ENCODE results near the gene VILL. TPM values are rescaled to one million over a fixed set of nuclear protein-coding genes. Genes with fewer than 3 reads are reported as not detected.

The VILL gene
- total and polyA plus RNA-seq, 4 donors = 3.9 to 37.1 (median 13.1) TPM

- DNase-seq (peak; percentile 32 to 67), ATAC-seq (ENCODE audit: low FRiP score) (no peak)
- whole genome bisulfite sequencing, 2 donors = 87 to 91% methylated on average over 21 of the region's 21 CpGs
- Histone ChIP-seq H3K4me3 (ENCODE audit: low read length in 2 of 2) (no peak overlapping the region), H3K4me1 (ENCODE audit: control insufficient read depth in 1 of 2, insufficient read depth in 2 of 2, low read length in 2 of 2) (no peaks in the 10 kb centered on the region), H3K9me3 (ENCODE audit: control insufficient read depth, low read length) (no peaks in the 10 kb centered on the region), H3K27me3 (ENCODE audit: control insufficient read depth in 1 of 2, insufficient read depth in 2 of 2, low read length in 1 of 2) (no peaks in the 10 kb centered on the region), H3K36me3 (ENCODE audit: control insufficient read depth in 1 of 2, insufficient read depth in 2 of 2, low read length in 1 of 2) (peaks cover 3 to 6% of the 10 kb centered on the region in 2 donors), H3K27ac (ENCODE audit: low read depth in 1 of 2, low read length in 2 of 2) (no peak overlapping the region)
- intact Hi-C loops (cut with DNase I) = no loop called here
Observed at GRCh38 chr3:38011111-38011510, 20.5 kb downstream of the VILL start.

GRCh38 chr3:38015485-38015884 lies 24.9 kb downstream of the VILL start:
- Histone ChIP-seq H3K4me1 (ENCODE audit: control insufficient read depth in 1 of 2, insufficient read depth in 2 of 2, low read length in 2 of 2) (no peaks in the 10 kb centered on the region), H3K4me3 (ENCODE audit: low read length in 2 of 2) (no peak overlapping the region), H3K27ac (ENCODE audit: low read depth in 1 of 2, low read length in 2 of 2) (no peak overlapping the region), H3K36me3 (ENCODE audit: control insufficient read depth in 1 of 2, insufficient read depth in 2 of 2, low read length in 1 of 2) (peaks cover 0 to 25% of the 10 kb centered on the region in 2 donors), H3K27me3 (ENCODE audit: control insufficient read depth in 1 of 2, insufficient read depth in 2 of 2, low read length in 1 of 2) (no peaks in the 10 kb centered on the region), H3K9me3 (ENCODE audit: control insufficient read depth, low read length) (peaks cover 4% of the 10 kb centered on the region)
- ATAC-seq (ENCODE audit: low FRiP score) (no peak), DNase-seq (no peak)
- WGBS, 2 donors = 79 to 80% methylated on average over 3 of the region's 3 CpGs
- intact Hi-C loops (cut with DNase I) = no loop called here

DNA sequence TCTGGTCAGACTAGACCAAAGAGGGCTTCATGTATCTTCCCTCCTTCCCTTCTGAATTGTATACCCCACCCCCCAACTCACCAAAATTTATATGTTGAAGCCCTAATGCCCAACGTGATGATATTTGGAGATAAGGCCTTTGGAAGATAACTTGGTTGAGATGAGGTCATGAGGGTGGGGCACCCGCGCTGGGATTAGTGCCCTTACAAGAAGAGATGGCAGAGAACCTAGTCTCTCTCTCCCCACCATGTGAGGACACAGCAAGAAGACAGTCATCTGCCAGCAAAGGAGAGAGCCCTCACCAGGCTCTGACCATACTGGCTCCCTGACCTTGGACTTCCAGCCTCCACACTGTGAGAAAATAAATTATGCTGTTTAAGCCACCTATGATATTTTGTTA lies 25.4 kb downstream of the VILL start:
- no peak overlapping the region for H3K4me3 ChIP-seq (ENCODE audit: low read length in 2 of 2)
- 89 to 96% methylated on average over 3 of the region's 3 CpGs for WGBS, 2 donors
- ATAC-seq (ENCODE audit: low FRiP score) (no peak), DNase-seq (no peak)
- intact Hi-C loops (cut with DNase I) = no loop called here
- H3K36me3 ChIP-seq (ENCODE audit: control insufficient read depth in 1 of 2, insufficient read depth in 2 of 2, low read length in 1 of 2) = peaks cover 0 to 25% of the 10 kb centered on the region in 2 donors
- no peaks in the 10 kb centered on the region for H3K4me1 ChIP-seq (ENCODE audit: control insufficient read depth in 1 of 2, insufficient read depth in 2 of 2, low read length in 2 of 2)
- H3K27me3 ChIP-seq (ENCODE audit: control insufficient read depth in 1 of 2, insufficient read depth in 2 of 2, low read length in 1 of 2) = no peaks in the 10 kb centered on the region
- no peak overlapping the region for H3K27ac ChIP-seq (ENCODE audit: low read depth in 1 of 2, low read length in 2 of 2)
- peaks cover 4% of the 10 kb centered on the region for H3K9me3 ChIP-seq (ENCODE audit: control insufficient read depth, low read length)

DNA sequence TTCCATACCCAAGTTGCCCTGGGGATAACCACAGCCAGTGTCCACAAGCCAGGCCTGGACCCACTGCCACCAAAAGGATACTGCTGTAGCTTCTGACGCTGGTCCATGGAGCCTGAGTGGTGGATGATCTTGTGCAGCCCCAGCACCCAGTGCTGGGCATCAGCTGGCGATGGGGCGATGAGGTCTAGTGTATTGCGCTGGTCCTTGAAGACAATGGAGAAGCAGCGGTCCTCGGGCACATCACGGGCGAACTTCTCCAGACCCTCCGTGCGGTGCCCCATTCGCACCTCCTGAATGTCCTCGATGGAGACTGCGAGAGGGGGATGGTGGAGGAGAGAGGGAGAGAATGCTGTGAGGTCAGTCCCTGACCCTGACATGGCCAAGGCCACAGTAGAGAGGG lies 25.8 kb downstream of the VILL start:
- peak; percentile 23 to 72 for DNase-seq
- peaks cover 0 to 21% of the 10 kb centered on the region in 2 donors for H3K36me3 ChIP-seq (ENCODE audit: control insufficient read depth in 1 of 2, insufficient read depth in 2 of 2, low read length in 1 of 2)
- WGBS, 2 donors = 98 to 99% methylated on average over 13 of the region's 13 CpGs

DNA sequence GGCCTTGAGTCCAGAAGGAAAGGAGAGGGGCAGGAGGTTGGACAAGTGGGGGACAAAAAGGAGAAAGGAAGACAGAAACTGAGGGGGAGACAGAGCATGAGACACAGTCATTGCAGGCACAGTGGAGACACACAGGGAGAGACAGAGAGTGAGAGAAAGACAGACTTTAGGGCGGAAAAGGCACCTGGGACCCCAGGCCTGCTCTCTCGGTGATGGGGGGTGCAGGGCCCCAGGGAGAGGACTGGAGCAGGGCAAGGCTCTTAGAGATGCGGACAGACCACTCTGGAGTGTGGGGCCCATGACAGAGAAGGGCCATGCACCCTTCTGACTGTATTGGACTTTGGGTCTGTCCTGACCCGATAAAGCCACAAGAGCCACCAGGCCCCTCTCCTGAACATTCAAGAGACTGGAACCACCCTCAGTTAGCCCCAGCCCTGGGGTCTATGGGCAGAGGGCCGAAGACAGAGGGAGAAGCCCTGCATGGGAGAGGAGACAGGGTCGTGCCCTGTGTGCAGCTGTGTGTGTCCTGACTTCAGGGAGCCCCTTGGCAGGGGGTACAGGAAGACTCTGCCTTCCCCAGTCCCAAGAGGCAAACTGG lies 26.4 kb downstream of the VILL start:
- H3K27ac ChIP-seq (ENCODE audit: low read depth in 1 of 2, low read length in 2 of 2) = no peak overlapping the region
- H3K4me3 ChIP-seq (ENCODE audit: low read length in 2 of 2) = no peak overlapping the region
- 76 to 79% methylated on average over 6 of the region's 6 CpGs for WGBS, 2 donors
- intact Hi-C loops (cut with DNase I) = no loop called here
- no peaks in the 10 kb centered on the region for H3K27me3 ChIP-seq (ENCODE audit: control insufficient read depth in 1 of 2, insufficient read depth in 2 of 2, low read length in 1 of 2)
- no peaks in the 10 kb centered on the region for H3K4me1 ChIP-seq (ENCODE audit: control insufficient read depth in 1 of 2, insufficient read depth in 2 of 2, low read length in 2 of 2)
- peaks cover 4% of the 10 kb centered on the region for H3K9me3 ChIP-seq (ENCODE audit: control insufficient read depth, low read length)
- peaks cover 0 to 21% of the 10 kb centered on the region in 2 donors for H3K36me3 ChIP-seq (ENCODE audit: control insufficient read depth in 1 of 2, insufficient read depth in 2 of 2, low read length in 1 of 2)
- ATAC-seq (ENCODE audit: low FRiP score) (no peak), DNase-seq (no peak)

More for the DNA sequence above, 25.8 kb downstream of the VILL start:
- Histone ChIP-seq H3K4me3 (ENCODE audit: low read length in 2 of 2) (no peak overlapping the region), H3K4me1 (ENCODE audit: control insufficient read depth in 1 of 2, insufficient read depth in 2 of 2, low read length in 2 of 2) (no peaks in the 10 kb centered on the region), H3K27me3 (ENCODE audit: control insufficient read depth in 1 of 2, insufficient read depth in 2 of 2, low read length in 1 of 2) (no peaks in the 10 kb centered on the region), H3K27ac (ENCODE audit: low read depth in 1 of 2, low read length in 2 of 2) (no peak overlapping the region), H3K9me3 (ENCODE audit: control insufficient read depth, low read length) (peaks cover 4% of the 10 kb centered on the region)
- intact Hi-C loops (cut with DNase I) = no loop called here
- ATAC-seq (ENCODE audit: low FRiP score) = no peak

DNA sequence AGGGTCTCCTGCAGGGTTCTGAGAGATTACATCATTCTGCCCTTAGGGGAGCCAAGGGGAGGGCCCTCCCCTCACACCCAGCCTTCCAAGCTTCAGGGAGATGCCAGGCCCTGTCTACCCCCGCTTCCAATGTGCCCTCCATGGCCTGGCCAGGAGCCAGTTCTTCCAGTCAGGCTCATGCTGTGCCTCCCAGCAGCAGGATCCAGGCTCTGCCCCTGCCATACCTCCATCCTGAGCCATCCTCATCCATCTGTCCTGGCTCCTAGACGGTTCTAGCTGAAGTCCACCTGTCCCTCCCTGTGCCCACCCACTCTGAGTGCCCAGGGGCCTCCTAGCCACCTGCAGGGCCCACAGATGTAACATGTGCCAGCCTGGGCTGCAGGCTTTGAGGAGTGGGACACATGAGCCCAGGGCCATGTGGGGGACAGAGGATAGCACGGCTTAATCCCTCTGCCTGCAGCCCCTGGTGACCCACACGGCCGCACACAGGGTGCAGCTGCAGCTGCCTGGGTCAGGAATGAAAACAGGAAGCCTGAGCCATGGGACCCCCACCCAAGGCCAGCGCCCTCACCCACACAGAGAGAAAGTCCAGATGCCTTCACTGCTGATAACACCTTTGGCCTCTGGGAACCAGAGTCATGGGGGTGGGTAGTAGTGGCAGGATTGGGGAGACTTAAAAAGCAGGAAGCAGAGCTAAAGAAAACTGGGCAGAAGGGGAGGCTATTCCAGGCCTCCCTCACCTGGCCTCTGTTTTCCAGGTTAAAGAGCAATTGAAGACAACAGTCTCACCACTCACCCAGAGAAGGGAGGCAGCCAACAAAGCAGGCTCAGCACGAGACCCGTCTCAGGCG lies 27.1 kb downstream of the VILL start:
- no peak overlapping the region for H3K4me3 ChIP-seq (ENCODE audit: low read length in 2 of 2)
- H3K27ac ChIP-seq (ENCODE audit: low read depth in 1 of 2, low read length in 2 of 2) = no peak overlapping the region
- ATAC-seq (ENCODE audit: low FRiP score) = no peak
- peaks cover 4% of the 10 kb centered on the region for H3K9me3 ChIP-seq (ENCODE audit: control insufficient read depth, low read length)
- intact Hi-C loops (cut with DNase I) = no loop called here
- WGBS, 2 donors = 77% methylated on average over 9 of the region's 9 CpGs
- no peaks in the 10 kb centered on the region for H3K4me1 ChIP-seq (ENCODE audit: control insufficient read depth in 1 of 2, insufficient read depth in 2 of 2, low read length in 2 of 2)
- H3K36me3 ChIP-seq (ENCODE audit: control insufficient read depth in 1 of 2, insufficient read depth in 2 of 2, low read length in 1 of 2) = peaks cover 0 to 21% of the 10 kb centered on the region in 2 donors
- no peaks in the 10 kb centered on the region for H3K27me3 ChIP-seq (ENCODE audit: control insufficient read depth in 1 of 2, insufficient read depth in 2 of 2, low read length in 1 of 2)
- peak in 1 of 2 donors; percentile 32 for DNase-seq

DNA sequence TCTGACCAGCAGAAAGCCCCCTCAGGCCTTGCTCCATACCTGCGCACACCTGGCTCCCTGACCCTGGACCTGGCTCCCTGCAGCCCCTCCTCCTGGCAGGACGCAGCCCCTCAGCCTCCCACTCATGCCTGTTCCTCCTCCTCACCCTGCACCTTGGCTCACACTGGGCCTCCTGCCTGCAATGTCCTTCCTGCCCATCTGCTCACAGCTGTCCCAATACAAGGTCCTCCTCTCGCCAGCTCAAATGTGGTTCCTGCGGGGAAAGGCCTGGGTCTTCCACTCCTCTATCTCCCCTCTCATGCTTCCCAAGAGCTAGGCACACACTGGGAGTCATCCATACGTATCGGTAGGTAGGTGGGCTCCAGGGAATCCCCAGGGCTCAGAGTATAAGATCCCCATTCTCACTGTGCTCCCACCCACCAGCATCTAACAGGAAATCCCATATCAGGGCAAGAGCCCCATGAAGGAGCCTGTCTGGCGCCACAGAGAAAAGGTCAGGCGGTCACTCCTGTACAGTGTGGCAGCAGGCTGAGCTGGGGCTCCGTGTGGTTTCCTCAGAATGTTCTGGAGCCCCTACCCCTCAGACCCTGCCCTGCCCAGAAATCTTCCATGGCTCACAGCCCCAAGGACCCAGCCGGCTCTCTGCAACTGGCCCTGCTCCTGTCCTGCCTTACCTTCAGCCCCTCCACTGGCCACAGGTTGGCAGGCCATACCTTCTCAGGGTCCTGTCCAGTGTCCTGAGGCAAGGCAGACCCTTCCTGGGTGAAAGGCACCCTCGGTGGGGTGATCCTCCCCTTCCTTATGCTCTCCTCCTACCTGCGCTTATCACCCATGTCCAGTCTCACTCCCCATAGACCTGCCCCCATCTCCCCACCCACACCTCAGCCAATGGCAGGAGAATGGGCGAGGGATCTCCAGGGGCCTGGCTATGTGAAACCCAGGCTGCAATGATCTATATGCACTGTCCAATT lies 28.0 kb downstream of the VILL start:
- no peaks in the 10 kb centered on the region for H3K27me3 ChIP-seq (ENCODE audit: control insufficient read depth in 1 of 2, insufficient read depth in 2 of 2, low read length in 1 of 2)
- H3K4me3 ChIP-seq (ENCODE audit: low read length in 2 of 2) = no peak overlapping the region
- no peak overlapping the region for H3K27ac ChIP-seq (ENCODE audit: low read depth in 1 of 2, low read length in 2 of 2)
- peaks cover 4% of the 10 kb centered on the region for H3K9me3 ChIP-seq (ENCODE audit: control insufficient read depth, low read length)
- intact Hi-C loops (cut with DNase I) = no loop called here
- H3K36me3 ChIP-seq (ENCODE audit: control insufficient read depth in 1 of 2, insufficient read depth in 2 of 2, low read length in 1 of 2) = peaks cover 0 to 21% of the 10 kb centered on the region in 2 donors
- 85 to 89% methylated on average over 13 of the region's 13 CpGs for WGBS, 2 donors
- ATAC-seq (ENCODE audit: low FRiP score) (no peak), DNase-seq (peak in 1 of 2 donors; percentile 36)
- H3K4me1 ChIP-seq (ENCODE audit: control insufficient read depth in 1 of 2, insufficient read depth in 2 of 2, low read length in 2 of 2) = no peaks in the 10 kb centered on the region

DNA sequence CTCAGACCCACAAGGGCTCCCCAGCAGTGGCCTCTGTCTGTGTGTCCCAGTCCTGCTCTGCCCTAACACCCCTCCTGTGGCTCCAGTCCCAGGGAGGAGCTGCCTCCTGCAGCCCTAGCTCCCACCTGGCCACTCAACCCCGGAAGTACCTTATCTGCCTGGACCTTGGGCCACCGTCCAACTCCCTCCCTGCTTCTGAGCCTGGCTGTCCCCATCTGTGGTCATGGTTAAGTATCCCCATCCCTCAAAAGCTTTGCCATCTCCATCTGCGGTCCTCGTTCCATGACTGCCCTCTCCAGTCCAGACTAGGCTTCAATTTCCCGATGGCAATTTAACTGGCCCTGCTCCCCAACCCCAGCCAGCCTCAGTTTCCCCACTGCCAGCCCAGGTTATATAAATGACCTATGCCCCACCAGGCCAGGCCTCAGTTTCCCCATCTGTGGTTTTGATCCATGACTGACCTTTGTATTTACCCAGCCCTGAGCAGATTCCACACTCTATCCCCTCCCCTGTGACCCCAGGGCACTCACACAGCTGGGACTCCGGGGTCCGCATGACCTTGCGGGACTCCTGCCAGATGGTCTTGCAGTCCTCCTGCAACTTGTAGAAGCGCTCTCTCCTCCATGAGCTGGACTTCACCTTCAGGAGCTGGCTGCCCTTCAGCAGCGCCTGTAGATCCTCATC lies 29.2 kb downstream of the VILL start:
- H3K9me3 ChIP-seq (ENCODE audit: control insufficient read depth, low read length) = peaks cover 4% of the 10 kb centered on the region
- ATAC-seq (ENCODE audit: low FRiP score) = no peak
- H3K4me1 ChIP-seq (ENCODE audit: control insufficient read depth in 1 of 2, insufficient read depth in 2 of 2, low read length in 2 of 2) = no peaks in the 10 kb centered on the region
- no peak overlapping the region for H3K27ac ChIP-seq (ENCODE audit: low read depth in 1 of 2, low read length in 2 of 2)
- peak in 1 of 2 donors; percentile 47 for DNase-seq
- WGBS, 2 donors = 79% methylated on average over 10 of the region's 10 CpGs
- peaks cover 0 to 21% of the 10 kb centered on the region in 2 donors for H3K36me3 ChIP-seq (ENCODE audit: control insufficient read depth in 1 of 2, insufficient read depth in 2 of 2, low read length in 1 of 2)
- no peak overlapping the region for H3K4me3 ChIP-seq (ENCODE audit: low read length in 2 of 2)
- intact Hi-C loops (cut with DNase I) = no loop called here
- H3K27me3 ChIP-seq (ENCODE audit: control insufficient read depth in 1 of 2, insufficient read depth in 2 of 2, low read length in 1 of 2) = no peaks in the 10 kb centered on the region

All from aorta (tissue), 5 donors.